Activated T-cell treated with anti-CD3 and anti-CD28 coated beads, Interleukin-2, amount 50 U/mL, for 1 hour (primary cell): Measurements from ENCODE around the gene PLCB4.

Experiments
- DNase-seq: peaks from one replicate; pipeline ENCODE4 v3.0.0-alpha.2; 2020

PLCB4 gene

GRCh38 chr20:9413001-9413400, 344.1 kb downstream of the PLCB4 start:
- DNase-seq: no peak

GRCh38 chr20:9415426-9415825, 346.5 kb downstream of the PLCB4 start:
- DNase-seq: no peak

- no peak for DNase-seq
Measured at GRCh38 chr20:9416421-9416820, 347.5 kb downstream of the PLCB4 start.

GRCh38 chr20:9417665-9418064, 348.8 kb downstream of the PLCB4 start:
- no peak for DNase-seq

GRCh38 chr20:9422321-9423057, 353.6 kb downstream of the PLCB4 start:
- no peak for DNase-seq

GRCh38 chr20:9424551-9424950, 355.7 kb downstream of the PLCB4 start:
- DNase-seq: no peak

- no peak for DNase-seq
Measured at GRCh38 chr20:9427430-9428291, 358.8 kb downstream of the PLCB4 start.

- no peak for DNase-seq
Measured at GRCh38 chr20:9428292-9428607, 359.4 kb downstream of the PLCB4 start.

GRCh38 chr20:9439806-9440205, 370.9 kb downstream of the PLCB4 start:
- DNase-seq: no peak

- no peak for DNase-seq
Measured at GRCh38 chr20:9440892-9441291, 372.0 kb downstream of the PLCB4 start.

GRCh38 chr20:9441948-9442347, 373.1 kb downstream of the PLCB4 start:
- no peak for DNase-seq

- no peak for DNase-seq
Measured at GRCh38 chr20:9442858-9443257, 374.0 kb downstream of the PLCB4 start.

GRCh38 chr20:9444921-9445320, 376.0 kb downstream of the PLCB4 start:
- no peak for DNase-seq

GRCh38 chr20:9447182-9447581, 378.3 kb downstream of the PLCB4 start:
- no peak for DNase-seq

- no peak for DNase-seq
Measured at GRCh38 chr20:9453201-9453600, 384.3 kb downstream of the PLCB4 start.

- DNase-seq: no peak
Measured at GRCh38 chr20:9454791-9455190, 385.9 kb downstream of the PLCB4 start.

GRCh38 chr20:9457136-9457535, 388.2 kb downstream of the PLCB4 start:
- no peak for DNase-seq

GRCh38 chr20:9458138-9458796, 389.4 kb downstream of the PLCB4 start:
- no peak for DNase-seq

- no peak for DNase-seq
Measured at GRCh38 chr20:9460518-9460917, 391.6 kb downstream of the PLCB4 start.

- no peak for DNase-seq
Measured at GRCh38 chr20:9467995-9468394, 399.1 kb downstream of the PLCB4 start.

- no peak for DNase-seq
Measured at GRCh38 chr20:9474835-9475415, 406.0 kb downstream of the PLCB4 start.

GRCh38 chr20:9475456-9475855, 406.6 kb downstream of the PLCB4 start:
- DNase-seq: no peak

GRCh38 chr20:9476174-9476573, 407.3 kb downstream of the PLCB4 start:
- DNase-seq: no peak

GRCh38 chr20:9476637-9477036, 407.8 kb downstream of the PLCB4 start:
- no peak for DNase-seq
